Neural cell (in vitro differentiated cells): ENCODE data around the gene IP6K2.

Experiments
- EP300 ChIP-seq: fragments of 450-650 bp; conservative IDR thresholded peaks from 2 replicates; pipeline ENCODE4 v1.6.1; 2014; ENCODE audit warnings: antibody characterized with exemption, mild to moderate bottlenecking, moderate library complexity; ENCODE audit not compliant: poor library complexity, severe bottlenecking
- EZH2 ChIP-seq: fragments of 200-600, 300-800 bp; shearing (Covaris generic), sonication (generic); IDR thresholded peaks from 2 replicates; pipeline ENCODE4 v1.6.1; 2014; ENCODE audit warnings: antibody characterized with exemption, low read length, borderline replicate concordance, mild to moderate bottlenecking; ENCODE audit not compliant: insufficient read depth, poor library complexity, severe bottlenecking
- MXI1 ChIP-seq: fragments of 450-650 bp; conservative IDR thresholded peaks from 2 replicates; pipeline ENCODE4 v1.6.1; 2014; ENCODE audit warnings: antibody characterized with exemption, mild to moderate bottlenecking; ENCODE audit not compliant: poor library complexity, severe bottlenecking
- POLR2AphosphoS5 ChIP-seq: IDR thresholded peaks from 2 replicates; pipeline ENCODE4 v1.6.1; 2012
- RAD21 ChIP-seq: fragments of 450-650 bp; conservative IDR thresholded peaks from 2 replicates; pipeline ENCODE4 v1.6.1; 2014; ENCODE audit warnings: antibody characterized with exemption, mild to moderate bottlenecking, moderate library complexity
- SMC3 ChIP-seq: fragments of 450-650 bp; conservative IDR thresholded peaks from 2 replicates; pipeline ENCODE4 v1.6.1; 2014; ENCODE audit warnings: antibody characterized with exemption, mild to moderate bottlenecking, moderate library complexity; ENCODE audit not compliant: poor library complexity
- TAF1 ChIP-seq: IDR thresholded peaks from 2 replicates; pipeline ENCODE4 v1.6.1; 2012; ENCODE audit warnings: low read depth
- TF ChIP-seq, protein P1 (sequence below): fragments of 450-650 bp; IDR thresholded peaks from 2 replicates; pipeline ENCODE4 v1.5.1; 2014; ENCODE audit warnings: antibody characterized with exemption, mild to moderate bottlenecking, moderate library complexity; ENCODE audit not compliant: poor library complexity, severe bottlenecking
- TF ChIP-seq, protein P2 (sequence below): IDR thresholded peaks from 2 replicates; pipeline ENCODE4 v1.6.1; 2012; ENCODE audit warnings: borderline replicate concordance

DNA sequence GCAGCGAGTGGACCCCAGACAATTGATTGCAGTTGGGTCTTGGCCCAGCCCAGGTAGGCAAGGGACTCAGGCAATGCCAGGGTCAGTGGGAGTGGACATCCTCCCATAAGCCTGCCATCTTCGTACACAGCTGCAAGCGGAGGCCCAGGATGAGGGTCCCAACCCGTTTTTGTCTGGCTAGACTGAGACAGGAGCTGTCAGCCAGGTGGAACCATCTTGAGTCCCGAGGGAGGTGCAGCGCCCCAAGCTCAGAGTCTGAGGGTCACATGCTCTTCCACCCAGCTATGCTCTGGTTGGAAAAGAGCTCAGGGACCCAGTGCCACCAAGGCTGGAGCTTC lies 22.6 kb upstream of the IP6K2 start:
- TF ChIP-seq, protein P1, sequence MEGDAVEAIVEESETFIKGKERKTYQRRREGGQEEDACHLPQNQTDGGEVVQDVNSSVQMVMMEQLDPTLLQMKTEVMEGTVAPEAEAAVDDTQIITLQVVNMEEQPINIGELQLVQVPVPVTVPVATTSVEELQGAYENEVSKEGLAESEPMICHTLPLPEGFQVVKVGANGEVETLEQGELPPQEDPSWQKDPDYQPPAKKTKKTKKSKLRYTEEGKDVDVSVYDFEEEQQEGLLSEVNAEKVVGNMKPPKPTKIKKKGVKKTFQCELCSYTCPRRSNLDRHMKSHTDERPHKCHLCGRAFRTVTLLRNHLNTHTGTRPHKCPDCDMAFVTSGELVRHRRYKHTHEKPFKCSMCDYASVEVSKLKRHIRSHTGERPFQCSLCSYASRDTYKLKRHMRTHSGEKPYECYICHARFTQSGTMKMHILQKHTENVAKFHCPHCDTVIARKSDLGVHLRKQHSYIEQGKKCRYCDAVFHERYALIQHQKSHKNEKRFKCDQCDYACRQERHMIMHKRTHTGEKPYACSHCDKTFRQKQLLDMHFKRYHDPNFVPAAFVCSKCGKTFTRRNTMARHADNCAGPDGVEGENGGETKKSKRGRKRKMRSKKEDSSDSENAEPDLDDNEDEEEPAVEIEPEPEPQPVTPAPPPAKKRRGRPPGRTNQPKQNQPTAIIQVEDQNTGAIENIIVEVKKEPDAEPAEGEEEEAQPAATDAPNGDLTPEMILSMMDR, result no peak
- TF ChIP-seq, protein P2, sequence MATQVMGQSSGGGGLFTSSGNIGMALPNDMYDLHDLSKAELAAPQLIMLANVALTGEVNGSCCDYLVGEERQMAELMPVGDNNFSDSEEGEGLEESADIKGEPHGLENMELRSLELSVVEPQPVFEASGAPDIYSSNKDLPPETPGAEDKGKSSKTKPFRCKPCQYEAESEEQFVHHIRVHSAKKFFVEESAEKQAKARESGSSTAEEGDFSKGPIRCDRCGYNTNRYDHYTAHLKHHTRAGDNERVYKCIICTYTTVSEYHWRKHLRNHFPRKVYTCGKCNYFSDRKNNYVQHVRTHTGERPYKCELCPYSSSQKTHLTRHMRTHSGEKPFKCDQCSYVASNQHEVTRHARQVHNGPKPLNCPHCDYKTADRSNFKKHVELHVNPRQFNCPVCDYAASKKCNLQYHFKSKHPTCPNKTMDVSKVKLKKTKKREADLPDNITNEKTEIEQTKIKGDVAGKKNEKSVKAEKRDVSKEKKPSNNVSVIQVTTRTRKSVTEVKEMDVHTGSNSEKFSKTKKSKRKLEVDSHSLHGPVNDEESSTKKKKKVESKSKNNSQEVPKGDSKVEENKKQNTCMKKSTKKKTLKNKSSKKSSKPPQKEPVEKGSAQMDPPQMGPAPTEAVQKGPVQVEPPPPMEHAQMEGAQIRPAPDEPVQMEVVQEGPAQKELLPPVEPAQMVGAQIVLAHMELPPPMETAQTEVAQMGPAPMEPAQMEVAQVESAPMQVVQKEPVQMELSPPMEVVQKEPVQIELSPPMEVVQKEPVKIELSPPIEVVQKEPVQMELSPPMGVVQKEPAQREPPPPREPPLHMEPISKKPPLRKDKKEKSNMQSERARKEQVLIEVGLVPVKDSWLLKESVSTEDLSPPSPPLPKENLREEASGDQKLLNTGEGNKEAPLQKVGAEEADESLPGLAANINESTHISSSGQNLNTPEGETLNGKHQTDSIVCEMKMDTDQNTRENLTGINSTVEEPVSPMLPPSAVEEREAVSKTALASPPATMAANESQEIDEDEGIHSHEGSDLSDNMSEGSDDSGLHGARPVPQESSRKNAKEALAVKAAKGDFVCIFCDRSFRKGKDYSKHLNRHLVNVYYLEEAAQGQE, result no peak
- TF ChIP-seq EP300 (no peak), POLR2AphosphoS5 (no peak), EZH2 (no peak), SMC3 (no peak), MXI1 (no peak), TAF1 (no peak), RAD21 (no peak)
